Muscle layer of colon (tissue), 2 donors: Measurements from ENCODE around the gene CCDC154.

ENCODE experiments used
- H3K27ac ChIP-seq: one replicate; pipeline ENCODE4 v1.7.0; 2013; ENCODE audit warnings: low read depth, mild to moderate bottlenecking, low read length, moderate library complexity
- H3K27me3 ChIP-seq, 2 donors: one replicate each; pipeline ENCODE4 v1.7.0; 2013; ENCODE audit warnings: low read length in 2 of 2, mild to moderate bottlenecking in 2 of 2; ENCODE audit not compliant: insufficient read depth in 2 of 2, control insufficient read depth in 1 of 2
- H3K36me3 ChIP-seq: one replicate; pipeline ENCODE4 v1.7.0; 2013; ENCODE audit warnings: mild to moderate bottlenecking, low read length; ENCODE audit not compliant: insufficient read depth
- H3K4me1 ChIP-seq: one replicate; pipeline ENCODE4 v1.7.0; 2013; ENCODE audit warnings: mild to moderate bottlenecking, low read length; ENCODE audit not compliant: insufficient read depth
- H3K4me3 ChIP-seq, 2 donors: one replicate each; pipeline ENCODE4 v1.7.0; 2013; ENCODE audit warnings: low read length in 2 of 2, low read depth in 1 of 2, mild to moderate bottlenecking in 1 of 2, moderate library complexity in 1 of 2
- H3K9ac ChIP-seq: one replicate; pipeline ENCODE4 v1.7.0; 2013; ENCODE audit warnings: low read length
- H3K9me3 ChIP-seq: one replicate; pipeline ENCODE4 v1.7.0; 2013; ENCODE audit warnings: mild to moderate bottlenecking, low read length
- donor health status: abdominal sarcoma.
- donor health status: Adenocarcinoma of cecum.

Gene CCDC154

DNA sequence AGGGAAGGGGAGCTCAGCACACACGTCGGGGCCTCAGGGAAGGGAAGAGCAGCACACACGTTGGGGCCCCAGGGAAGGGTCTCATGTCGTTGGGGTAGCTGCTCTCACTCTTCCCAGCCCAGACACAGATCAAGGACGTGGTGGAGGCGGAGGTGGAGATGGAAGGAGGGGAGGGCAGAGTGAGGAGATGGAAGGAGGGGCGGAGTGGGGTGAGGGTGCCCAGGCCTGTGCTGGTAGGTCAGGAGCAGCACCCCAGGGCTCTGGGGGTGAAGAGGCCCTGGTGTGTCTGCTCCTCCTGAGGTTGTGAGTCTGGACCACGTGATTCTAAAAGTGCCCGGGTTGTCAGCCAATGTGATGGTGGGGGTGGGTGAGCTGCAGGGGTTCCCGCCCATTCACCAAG lies 15.6 kb upstream of the CCDC154 start:
- Histone ChIP-seq H3K36me3 (peaks cover 23% of the 10 kb centered on the region), H3K27me3 (no peaks in the 10 kb centered on the region), H3K4me3 (no peak overlapping the region), H3K9ac (no peak overlapping the region), H3K4me1 (peaks cover 7% of the 10 kb centered on the region), H3K27ac (no peak overlapping the region), H3K9me3 (no peaks in the 10 kb centered on the region)

DNA sequence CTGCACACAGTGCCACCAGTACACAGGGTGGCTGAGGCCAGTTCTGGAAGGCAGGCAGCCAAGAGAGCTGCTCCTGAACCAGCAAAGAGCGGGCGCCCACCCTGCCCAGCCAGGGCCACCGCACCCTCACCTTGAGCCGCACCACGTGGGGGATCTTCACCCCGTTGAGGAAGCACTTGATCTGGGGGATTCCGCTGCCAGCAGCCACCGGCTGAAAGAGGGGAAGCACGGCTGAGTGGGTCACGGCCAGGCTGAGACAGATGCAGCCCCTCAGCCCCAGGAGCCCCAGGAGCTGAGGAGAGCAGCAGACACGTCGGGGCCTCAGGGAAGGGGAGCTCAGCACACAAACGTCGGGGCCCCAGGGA lies 14.6 kb upstream of the CCDC154 start:
- H3K27me3 ChIP-seq: no peaks in the 10 kb centered on the region
- H3K9ac ChIP-seq: no peak overlapping the region
- H3K4me3 ChIP-seq: no peak overlapping the region
- H3K4me1 ChIP-seq: peaks cover 7% of the 10 kb centered on the region
- H3K9me3 ChIP-seq: no peaks in the 10 kb centered on the region
- no peak overlapping the region for H3K27ac ChIP-seq
- peaks cover 31% of the 10 kb centered on the region for H3K36me3 ChIP-seq

DNA sequence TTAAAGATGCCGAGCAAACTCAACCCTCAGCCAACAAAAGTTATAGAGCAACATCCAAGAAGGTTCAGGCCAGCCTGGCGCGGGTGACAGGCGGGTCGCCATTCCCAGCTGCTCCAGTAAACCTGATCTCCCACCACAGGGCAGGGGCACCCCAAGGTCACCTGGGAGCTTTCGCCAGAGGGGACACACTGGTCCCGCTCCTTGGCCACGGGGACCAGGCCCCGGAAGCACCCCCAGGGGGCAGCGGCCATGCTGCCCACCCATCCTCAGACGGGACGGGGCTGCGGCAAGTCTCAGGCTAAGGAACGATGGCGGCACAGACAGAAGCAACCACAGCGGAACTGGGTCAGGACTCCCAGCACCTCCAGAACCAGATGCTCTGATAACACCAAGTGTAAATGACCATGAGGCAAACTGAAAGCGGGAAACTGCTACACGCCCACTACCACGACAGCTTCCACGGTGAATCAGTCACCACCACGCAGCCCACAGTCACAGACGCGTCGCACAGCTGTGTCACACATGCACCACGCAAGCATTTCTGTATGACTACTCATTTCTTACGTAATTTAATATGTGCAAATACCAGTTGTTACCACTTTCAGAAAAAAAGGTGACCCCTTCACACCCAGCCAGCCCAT lies 14.1 kb upstream of the CCDC154 start:
- H3K27ac ChIP-seq: no peak overlapping the region
- no peak overlapping the region for H3K9ac ChIP-seq
- H3K9me3 ChIP-seq: no peaks in the 10 kb centered on the region
- H3K4me3 ChIP-seq: no peak overlapping the region
- no peaks in the 10 kb centered on the region for H3K27me3 ChIP-seq
- H3K36me3 ChIP-seq: peaks cover 36% of the 10 kb centered on the region
- H3K4me1 ChIP-seq: peaks cover 7% of the 10 kb centered on the region

DNA sequence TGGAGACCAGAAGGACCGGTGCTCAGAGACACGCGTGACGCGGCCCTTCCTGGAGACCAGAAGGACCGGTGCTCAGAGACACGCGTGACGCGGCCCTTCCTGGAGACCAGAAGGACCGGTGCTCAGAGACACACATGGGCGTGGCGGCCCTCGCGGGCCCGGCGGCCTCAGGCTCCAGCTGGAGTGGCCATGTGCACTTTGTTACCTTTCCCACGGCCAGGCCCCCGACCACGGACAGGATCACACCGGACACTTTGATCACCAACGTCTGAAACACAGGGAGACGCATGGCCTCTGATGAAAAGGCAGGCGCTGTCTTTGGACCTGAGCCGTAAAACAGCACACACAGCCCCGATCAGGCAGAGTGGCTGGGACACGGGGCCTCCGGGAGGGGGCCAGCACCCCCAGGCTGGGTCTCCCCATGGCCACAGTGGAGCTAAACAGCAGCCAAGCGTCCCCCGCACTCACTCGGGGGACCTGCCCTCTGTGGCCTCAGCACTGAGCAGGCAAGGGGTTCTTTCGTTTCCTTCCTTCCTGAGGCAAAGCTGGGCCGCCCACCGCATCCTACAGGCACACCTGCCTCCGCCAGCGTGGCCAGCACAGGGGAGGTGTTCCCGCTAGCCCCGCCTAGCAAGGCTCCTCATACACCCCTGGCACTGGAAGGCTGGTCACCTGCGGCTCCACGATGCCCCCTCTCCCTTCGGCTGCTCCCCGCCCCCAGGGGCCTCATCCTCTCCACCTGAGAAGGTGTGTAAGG lies 13.3 kb upstream of the CCDC154 start:
- no peak overlapping the region for H3K4me3 ChIP-seq
- H3K4me1 ChIP-seq: peaks cover 7% of the 10 kb centered on the region
- no peaks in the 10 kb centered on the region for H3K27me3 ChIP-seq
- H3K36me3 ChIP-seq: peaks cover 39% of the 10 kb centered on the region
- H3K9me3 ChIP-seq: no peaks in the 10 kb centered on the region
- no peak overlapping the region for H3K27ac ChIP-seq
- no peak overlapping the region for H3K9ac ChIP-seq

DNA sequence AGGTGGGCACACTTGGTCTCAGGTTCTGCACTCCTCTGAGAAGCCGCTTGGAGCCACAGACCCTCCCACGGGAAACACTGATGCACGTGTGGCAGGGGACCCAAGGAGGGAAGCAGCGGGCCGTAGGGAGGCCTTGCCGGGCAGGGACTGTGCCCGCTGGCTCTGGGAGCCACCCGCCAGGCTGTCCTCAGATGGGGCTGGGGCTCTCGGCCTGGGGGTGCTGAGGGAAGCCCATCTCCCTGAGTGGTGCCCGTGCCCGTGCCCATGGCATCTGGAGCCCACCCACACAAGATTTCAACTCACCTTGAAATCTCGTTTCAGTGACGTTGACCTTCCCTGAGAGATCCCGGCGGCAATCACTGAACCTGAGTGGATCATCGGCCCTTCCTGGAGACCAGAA lies 12.6 kb upstream of the CCDC154 start:
- H3K9ac ChIP-seq: no peak overlapping the region
- H3K27me3 ChIP-seq: no peaks in the 10 kb centered on the region
- no peak overlapping the region for H3K27ac ChIP-seq
- no peak overlapping the region for H3K4me3 ChIP-seq
- H3K36me3 ChIP-seq: peaks cover 44% of the 10 kb centered on the region
- H3K9me3 ChIP-seq: no peaks in the 10 kb centered on the region
- H3K4me1 ChIP-seq: peaks cover 7% of the 10 kb centered on the region

DNA sequence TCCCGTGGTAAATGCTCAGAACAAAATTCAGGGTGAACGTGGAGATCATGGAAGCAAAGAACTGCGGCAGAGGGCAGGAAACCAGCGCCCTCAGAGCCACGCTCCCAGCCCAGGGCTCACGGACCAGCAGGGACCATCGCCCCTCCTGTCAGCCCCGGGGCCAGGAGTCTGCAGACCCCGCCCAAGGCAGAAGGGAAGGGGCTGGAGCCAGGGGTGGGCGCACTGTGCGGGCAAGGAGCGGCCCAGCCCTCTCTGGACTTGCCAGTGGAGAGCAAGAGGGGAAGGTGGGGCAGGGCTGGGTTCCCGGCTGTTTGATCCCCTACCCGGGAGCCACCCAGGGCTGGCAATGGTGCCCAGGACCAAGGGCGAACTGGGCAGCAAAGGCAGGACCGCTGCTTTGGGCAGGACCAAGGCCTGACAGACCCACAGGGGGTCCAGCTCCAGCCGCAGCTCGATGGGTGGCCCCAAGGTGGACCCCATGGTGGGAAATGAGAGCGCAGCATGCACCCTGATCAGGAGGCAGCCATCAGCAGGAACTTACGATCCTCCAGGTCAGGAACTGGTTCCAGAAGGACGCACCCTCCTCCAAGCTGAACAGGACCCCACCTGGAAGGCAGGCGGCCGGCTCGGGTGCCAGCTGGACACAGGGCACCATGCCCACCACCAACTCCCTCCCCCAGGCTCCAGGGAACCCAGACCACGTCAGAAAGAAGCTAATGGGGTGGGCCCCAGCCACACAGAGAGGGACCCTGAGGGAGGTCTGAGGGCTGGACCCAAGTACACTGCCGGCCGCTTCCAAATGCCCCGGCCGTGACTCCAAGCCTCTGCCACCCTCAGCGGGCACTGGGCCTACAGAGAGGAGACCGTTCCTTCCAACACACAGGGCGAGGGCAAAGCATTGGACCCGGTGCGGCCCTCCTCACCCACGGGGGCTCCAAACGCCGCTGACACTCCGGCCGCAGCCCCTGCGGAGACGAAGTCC lies 11.1 kb upstream of the CCDC154 start:
- Histone ChIP-seq H3K4me1 (peaks cover 3% of the 10 kb centered on the region), H3K27me3 (no peaks in the 10 kb centered on the region), H3K36me3 (peaks cover 58% of the 10 kb centered on the region), H3K4me3 (no peak overlapping the region), H3K9ac (no peak overlapping the region), H3K9me3 (no peaks in the 10 kb centered on the region), H3K27ac (no peak overlapping the region)

DNA sequence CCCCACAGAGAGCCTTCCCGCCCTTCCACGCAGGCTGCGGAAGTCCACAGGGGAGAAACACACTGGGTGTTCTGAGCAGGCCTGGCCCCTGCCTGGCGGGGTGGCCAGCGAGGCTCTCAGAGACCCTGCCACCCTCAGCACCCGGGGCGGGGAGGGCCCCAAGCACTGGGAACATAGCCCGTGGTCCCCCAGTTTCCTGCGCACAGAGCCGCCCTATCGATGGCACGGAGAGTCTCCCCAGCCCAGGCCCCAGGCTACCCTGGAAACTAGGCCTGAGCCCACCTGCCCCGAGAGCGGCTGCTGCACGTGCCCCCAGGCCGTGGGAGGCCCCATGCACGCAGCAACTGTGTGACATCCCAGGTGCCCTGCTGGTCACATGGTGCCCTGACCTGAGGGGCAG lies 10.2 kb upstream of the CCDC154 start:
- no peak overlapping the region for H3K4me3 ChIP-seq
- no peaks in the 10 kb centered on the region for H3K9me3 ChIP-seq
- no peaks in the 10 kb centered on the region for H3K4me1 ChIP-seq
- H3K27ac ChIP-seq: no peak overlapping the region
- no peaks in the 10 kb centered on the region for H3K27me3 ChIP-seq
- no peak overlapping the region for H3K9ac ChIP-seq
- H3K36me3 ChIP-seq: peaks cover 67% of the 10 kb centered on the region

DNA sequence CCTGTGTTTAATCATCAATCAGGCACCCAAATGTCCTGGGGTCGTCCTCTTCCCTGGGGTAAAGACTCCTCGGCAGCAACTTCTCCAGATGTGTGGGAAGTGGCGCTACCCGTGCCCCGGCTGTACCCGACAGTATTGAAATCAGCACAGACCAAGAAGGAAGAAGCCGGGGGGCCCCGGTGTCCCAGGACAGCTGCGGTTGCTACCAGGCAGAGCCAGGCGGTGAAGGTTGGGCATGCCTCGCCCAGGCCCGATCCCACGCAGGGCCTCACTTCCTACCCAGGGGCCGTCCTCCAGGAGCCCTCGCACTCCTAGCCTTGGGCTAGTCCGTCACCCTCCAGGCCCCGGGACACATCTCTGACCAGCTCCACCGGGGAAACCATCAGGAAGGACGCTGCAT lies 9.0 kb upstream of the CCDC154 start:
- H3K4me3 ChIP-seq: no peak overlapping the region
- no peaks in the 10 kb centered on the region for H3K4me1 ChIP-seq
- no peak overlapping the region for H3K27ac ChIP-seq
- no peak overlapping the region for H3K9ac ChIP-seq
- H3K36me3 ChIP-seq: peaks cover 71% of the 10 kb centered on the region
- no peaks in the 10 kb centered on the region for H3K9me3 ChIP-seq
- H3K27me3 ChIP-seq: no peaks in the 10 kb centered on the region

DNA sequence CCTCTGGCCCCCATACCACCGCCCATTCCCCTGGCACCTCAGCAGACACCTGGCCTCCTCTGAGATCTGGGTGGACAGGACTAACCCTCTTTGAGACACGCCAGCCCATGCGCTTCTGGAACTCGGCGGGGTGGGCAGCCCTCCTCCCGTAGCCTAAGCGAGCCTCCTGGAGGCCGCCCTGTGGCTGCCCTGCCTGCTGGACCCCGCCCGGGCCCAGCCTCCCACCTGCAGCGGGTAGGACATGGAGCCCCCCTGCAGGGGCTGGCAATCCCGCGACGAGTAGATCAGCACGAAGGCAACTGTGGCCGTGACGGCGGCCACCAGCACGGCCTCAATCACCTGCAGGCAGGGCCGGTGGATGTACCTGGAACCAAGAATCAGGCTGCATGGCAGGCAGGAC lies 8.2 kb upstream of the CCDC154 start:
- Histone ChIP-seq H3K9me3 (no peaks in the 10 kb centered on the region), H3K27ac (no peak overlapping the region), H3K4me3 (no peak overlapping the region), H3K4me1 (no peaks in the 10 kb centered on the region), H3K36me3 (peaks cover 73% of the 10 kb centered on the region), H3K9ac (no peak overlapping the region), H3K27me3 (no peaks in the 10 kb centered on the region)

DNA sequence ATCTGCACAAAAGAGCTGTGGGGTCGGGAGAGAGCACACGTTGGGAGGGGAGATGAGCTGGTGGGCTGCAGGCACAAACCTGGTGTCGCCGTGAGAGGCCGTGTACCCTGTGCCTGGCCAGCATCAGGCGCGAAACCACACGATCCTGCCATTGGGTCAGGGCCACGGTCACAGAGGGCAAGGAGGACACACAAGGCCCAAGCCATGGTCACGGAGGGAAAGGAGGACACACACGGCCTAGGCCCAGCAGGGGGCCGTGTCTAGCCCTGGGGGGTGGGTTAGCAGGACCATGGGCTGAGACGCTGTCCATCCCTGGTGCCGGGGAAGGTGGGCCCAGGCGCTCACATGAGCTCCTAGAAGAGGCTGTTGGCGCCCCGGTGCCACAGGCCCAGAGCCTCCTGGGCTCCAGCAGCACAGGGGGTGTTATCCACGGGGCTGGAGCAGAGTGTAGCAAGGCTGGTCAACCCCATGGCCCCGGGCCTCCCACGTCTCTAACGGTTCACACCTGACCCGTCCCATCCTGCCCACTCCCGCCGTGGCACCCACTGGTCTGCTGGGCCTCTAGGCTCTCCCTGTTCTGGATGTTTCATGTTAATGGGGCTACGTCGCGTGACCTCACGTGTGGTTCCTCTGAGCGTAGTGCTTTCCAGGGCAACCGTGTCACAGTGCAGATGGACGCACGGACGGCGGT lies 7.5 kb upstream of the CCDC154 start:
- Histone ChIP-seq H3K36me3 (peaks cover 73% of the 10 kb centered on the region), H3K27ac (no peak overlapping the region), H3K27me3 (no peaks in the 10 kb centered on the region), H3K9me3 (no peaks in the 10 kb centered on the region), H3K4me3 (no peak overlapping the region), H3K9ac (no peak overlapping the region), H3K4me1 (no peaks in the 10 kb centered on the region)

DNA sequence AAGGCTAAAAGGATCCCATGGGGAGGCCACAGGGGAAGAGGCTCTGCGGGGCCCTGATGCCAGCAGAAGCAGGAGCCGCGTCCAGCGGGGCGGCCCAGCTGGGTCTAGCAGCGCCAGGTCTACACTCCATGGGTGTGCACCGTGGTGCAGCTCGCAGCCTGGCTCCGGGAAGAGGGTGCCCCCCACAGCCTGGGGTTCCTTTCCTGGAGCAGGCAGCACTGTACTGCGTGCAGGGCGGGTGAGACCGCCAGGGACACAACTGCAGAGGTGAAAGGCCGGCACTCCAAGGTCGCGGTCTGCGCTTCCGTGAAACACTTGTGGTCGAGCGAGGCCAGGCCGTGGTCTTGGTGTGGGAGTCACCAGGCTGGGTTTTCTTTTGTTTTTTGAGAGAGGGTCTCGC lies 6.5 kb upstream of the CCDC154 start:
- Histone ChIP-seq H3K27ac (no peak overlapping the region), H3K36me3 (peaks cover 74% of the 10 kb centered on the region), H3K27me3 (no peaks in the 10 kb centered on the region)

More for the DNA sequence above, 6.5 kb upstream of the CCDC154 start:
- no peak overlapping the region for H3K4me3 ChIP-seq
- H3K4me1 ChIP-seq: no peaks in the 10 kb centered on the region
- no peaks in the 10 kb centered on the region for H3K9me3 ChIP-seq
- H3K9ac ChIP-seq: no peak overlapping the region
